Measurements from ENCODE around the gene CH25H.
"Not testable (repeated sequence)": the region's sequence is repeated elsewhere in the genome, so short reads cannot be mapped to it uniquely, and the experiment has no call there.

Gene CH25H

DNA sequence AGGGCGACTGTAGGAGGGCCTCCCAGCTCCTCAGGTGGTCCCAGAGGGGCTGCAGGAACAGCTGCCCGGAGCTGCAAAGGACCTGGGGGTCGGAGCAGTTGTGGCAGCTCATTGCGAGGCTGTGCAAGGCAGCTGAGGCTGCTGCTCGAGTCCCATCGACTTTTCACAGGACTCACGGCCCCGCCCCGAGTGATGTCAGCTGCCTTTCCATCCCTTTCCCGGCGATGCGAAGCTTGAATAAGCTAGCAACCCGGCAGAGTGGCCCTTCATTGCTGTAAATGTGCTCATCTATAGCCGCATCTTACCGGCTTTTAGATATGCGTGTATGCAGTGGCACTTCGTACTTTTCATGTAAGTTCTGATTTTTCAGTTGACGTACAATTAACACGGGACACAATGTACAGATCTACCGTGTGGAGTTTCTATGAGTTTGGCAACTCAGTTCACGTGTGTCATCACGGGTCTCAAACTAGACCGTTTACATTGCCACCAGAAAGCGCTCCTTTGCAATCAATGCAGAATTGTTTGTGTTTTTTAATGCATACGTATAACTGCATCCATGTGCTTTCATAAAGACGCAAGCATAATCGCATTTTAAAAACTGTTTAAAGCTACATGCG is at the start of gene CH25H:
TSS of gene CH25H (minus strand) at position 137 of the 620 bp plus-strand sequence. CDS start at position 112, 25 bp downstream.
- H3K9me3 Mint-ChIP-seq: no peaks in the 10 kb centered on the region
- H3K27me3 Mint-ChIP-seq: peaks cover 27% of the 10 kb centered on the region
- ATAC-seq (replicated peaks; ENCODE audit: extremely low read depth, poor library complexity, severe bottlenecking) (peak; percentile 47), DNase-seq (ENCODE audit: low spot score in 2 of 2) (no peak)
- peaks cover 10% of the 10 kb centered on the region for H3K4me1 Mint-ChIP-seq
- peak within 1 kb of the TSS; percentile 80 for H3K4me3 Mint-ChIP-seq
- H3K27ac Mint-ChIP-seq (ENCODE audit: low read depth): peak within 1 kb of the TSS; percentile 23
- no peaks in the 10 kb centered on the region for H3K36me3 Mint-ChIP-seq (ENCODE audit: insufficient read depth)

- peaks cover 25% of the 10 kb centered on the region for H3K27me3 Mint-ChIP-seq
- no peak overlapping the region for H3K4me3 Mint-ChIP-seq
- H3K36me3 Mint-ChIP-seq (ENCODE audit: insufficient read depth): peaks cover 7% of the 10 kb centered on the region
- H3K9me3 Mint-ChIP-seq: no peaks in the 10 kb centered on the region
- DNase-seq (ENCODE audit: low spot score in 2 of 2): no peak
- ATAC-seq (replicated peaks; ENCODE audit: extremely low read depth, poor library complexity, severe bottlenecking): no peak
- H3K27ac Mint-ChIP-seq (ENCODE audit: low read depth): no peak overlapping the region
- H3K4me1 Mint-ChIP-seq: no peaks in the 10 kb centered on the region
These were observed 49.2 kb upstream of the CH25H start for GRCh38 chr10:89256340-89256739.

DNA sequence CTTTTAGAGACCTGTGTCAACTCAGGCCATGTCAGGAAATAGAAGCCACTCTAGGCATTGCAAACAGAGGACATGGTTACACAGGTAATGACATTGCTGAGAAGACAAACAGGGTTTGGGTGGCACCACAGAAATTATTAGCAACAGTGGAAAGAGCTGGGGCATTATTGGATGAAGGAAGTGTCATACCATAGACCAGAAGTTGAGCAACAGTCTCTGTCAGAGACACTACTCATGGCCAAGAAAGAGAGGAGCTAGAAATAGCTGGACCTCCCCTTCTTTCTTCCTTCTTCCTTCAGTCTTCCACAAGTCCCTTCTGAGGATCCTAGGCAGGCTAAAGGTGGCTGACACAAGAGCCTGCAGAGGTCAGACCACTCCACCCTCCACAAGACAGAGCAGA is 48.7 kb upstream of the CH25H start:
- H3K36me3 Mint-ChIP-seq (ENCODE audit: insufficient read depth): peaks cover 11% of the 10 kb centered on the region
- H3K9me3 Mint-ChIP-seq: no peaks in the 10 kb centered on the region
- peaks cover 5% of the 10 kb centered on the region for H3K4me1 Mint-ChIP-seq
- peaks cover 25% of the 10 kb centered on the region for H3K27me3 Mint-ChIP-seq
- no peak for ATAC-seq (replicated peaks; ENCODE audit: extremely low read depth, poor library complexity, severe bottlenecking)
- no peak for DNase-seq (ENCODE audit: low spot score in 2 of 2)
- H3K4me3 Mint-ChIP-seq: no peak overlapping the region
- no peak overlapping the region for H3K27ac Mint-ChIP-seq (ENCODE audit: low read depth)

DNA sequence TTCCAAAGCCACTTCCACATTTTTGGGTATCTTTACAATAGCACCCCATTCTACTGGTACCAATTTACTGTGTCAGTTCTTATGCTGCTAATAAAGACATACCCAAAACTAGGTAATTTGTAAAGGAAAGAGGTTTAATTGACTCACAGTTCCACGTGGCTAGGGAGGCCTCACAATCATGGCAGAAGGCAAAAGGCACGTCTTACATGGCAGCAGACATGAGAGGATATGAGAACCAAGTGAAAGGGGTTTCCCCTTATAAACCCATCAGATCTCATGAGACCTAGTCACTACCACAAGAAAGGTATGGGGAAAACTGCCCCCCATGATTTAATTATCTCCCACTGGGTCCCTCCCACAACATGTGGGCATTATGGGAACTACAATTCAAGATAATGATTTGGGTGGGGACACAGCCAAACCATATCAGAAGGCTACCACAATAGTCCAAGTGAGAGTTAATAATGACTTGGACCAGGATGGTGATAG is 48.0 kb upstream of the CH25H start:
- Mint-ChIP-seq H3K4me1 (peaks cover 12% of the 10 kb centered on the region), H3K27me3 (peaks cover 25% of the 10 kb centered on the region)
- not testable (repeated sequence) for H3K9me3 Mint-ChIP-seq; ATAC-seq (replicated peaks; ENCODE audit: extremely low read depth, poor library complexity, severe bottlenecking); H3K27ac Mint-ChIP-seq (ENCODE audit: low read depth); DNase-seq (ENCODE audit: low spot score in 2 of 2); H3K4me3 Mint-ChIP-seq; H3K36me3 Mint-ChIP-seq (ENCODE audit: insufficient read depth)

- Mint-ChIP-seq H3K4me1 (peaks cover 20% of the 10 kb centered on the region), H3K4me3 (peak overlapping the region; percentile 90), H3K9me3 (no peaks in the 10 kb centered on the region), H3K36me3 (ENCODE audit: insufficient read depth) (peaks cover 8% of the 10 kb centered on the region), H3K27me3 (peaks cover 20% of the 10 kb centered on the region), H3K27ac (ENCODE audit: low read depth) (peak overlapping the region; percentile 84)
- DNase-seq (ENCODE audit: low spot score in 2 of 2): no peak
- ATAC-seq (replicated peaks; ENCODE audit: extremely low read depth, poor library complexity, severe bottlenecking): no peak
These were observed 45.1 kb upstream of the CH25H start for GRCh38 chr10:89252225-89252585.

DNA sequence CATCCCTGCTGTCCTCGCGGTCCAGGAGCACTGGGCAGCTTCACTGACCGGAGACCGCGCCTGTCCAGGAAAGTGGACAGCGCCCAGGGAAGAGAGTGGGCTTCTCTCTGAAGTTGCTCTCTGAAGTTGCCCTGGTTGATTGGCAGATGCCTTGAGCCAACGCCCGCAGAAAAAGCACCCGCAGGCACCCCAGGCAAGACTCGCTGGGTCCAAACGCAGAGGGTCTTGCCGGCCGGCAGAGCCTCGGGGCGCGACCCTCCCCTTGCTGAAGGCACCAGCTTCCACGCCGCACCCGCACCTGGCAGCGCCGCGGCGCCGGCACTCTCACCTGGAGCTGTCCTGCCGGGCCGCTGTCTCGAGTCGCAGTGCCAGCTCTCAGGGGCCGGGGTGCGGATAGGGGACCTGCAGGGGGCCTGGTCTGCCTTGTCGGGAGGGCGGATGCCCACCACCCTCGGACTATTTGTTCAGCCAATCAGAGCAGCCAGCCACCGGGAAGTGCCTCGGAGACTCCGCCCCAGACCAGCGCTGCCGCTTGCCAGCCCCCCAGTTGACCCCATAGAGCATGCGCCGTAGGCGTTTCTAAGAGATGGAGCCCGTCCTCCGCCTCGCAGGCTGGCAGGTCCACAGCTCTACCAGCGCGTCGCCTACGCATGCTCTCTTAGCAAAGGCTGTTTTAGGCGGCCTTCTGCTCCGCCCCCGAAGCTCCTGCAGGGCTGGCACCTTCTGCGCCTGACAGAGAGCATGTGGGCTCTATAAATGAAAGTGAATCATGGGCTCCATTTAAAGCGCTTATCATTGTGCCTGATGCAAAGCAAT is 44.5 kb upstream of the CH25H start, which contains the start of gene LIPA:
TSS of gene LIPA (minus strand) at position 367 of the 816 bp plus-strand sequence. CDS start 4,127 bp downstream, outside the sequence.
- Mint-ChIP-seq H3K4me1 (peaks cover 20% of the 10 kb centered on the region), H3K27me3 (peaks cover 14% of the 10 kb centered on the region), H3K9me3 (no peaks in the 10 kb centered on the region), H3K4me3 (peak within 1 kb of the TSS; percentile 90), H3K36me3 (ENCODE audit: insufficient read depth) (peaks cover 10% of the 10 kb centered on the region), H3K27ac (ENCODE audit: low read depth) (peak within 1 kb of the TSS; percentile 84)
- DNase-seq (ENCODE audit: low spot score in 2 of 2) (peak; percentile 86 to 94), ATAC-seq (replicated peaks; ENCODE audit: extremely low read depth, poor library complexity, severe bottlenecking) (peak; percentile 98)

- H3K4me3 Mint-ChIP-seq: peak overlapping the region; percentile 90
- peak overlapping the region; percentile 84 for H3K27ac Mint-ChIP-seq (ENCODE audit: low read depth)
- H3K9me3 Mint-ChIP-seq: no peaks in the 10 kb centered on the region
- H3K36me3 Mint-ChIP-seq (ENCODE audit: insufficient read depth): peaks cover 10% of the 10 kb centered on the region
- H3K4me1 Mint-ChIP-seq: peaks cover 20% of the 10 kb centered on the region
- DNase-seq (ENCODE audit: low spot score in 2 of 2) (no peak), ATAC-seq (replicated peaks; ENCODE audit: extremely low read depth, poor library complexity, severe bottlenecking) (no peak)
- peaks cover 11% of the 10 kb centered on the region for H3K27me3 Mint-ChIP-seq
These were observed 43.8 kb upstream of the CH25H start for GRCh38 chr10:89250865-89251408.

GRCh38 chr10:89248990-89249389 is 41.9 kb upstream of the CH25H start:
- DNase-seq (ENCODE audit: low spot score in 2 of 2) (no peak), ATAC-seq (replicated peaks; ENCODE audit: extremely low read depth, poor library complexity, severe bottlenecking) (no peak)
- Mint-ChIP-seq H3K27me3 (no peaks in the 10 kb centered on the region), H3K4me3 (peak overlapping the region; percentile 44), H3K36me3 (ENCODE audit: insufficient read depth) (peaks cover 15% of the 10 kb centered on the region), H3K27ac (ENCODE audit: low read depth) (peak overlapping the region; percentile 76), H3K9me3 (no peaks in the 10 kb centered on the region), H3K4me1 (peaks cover 20% of the 10 kb centered on the region)

GRCh38 chr10:89247623-89248022 is 40.5 kb upstream of the CH25H start:
- ATAC-seq (replicated peaks; ENCODE audit: extremely low read depth, poor library complexity, severe bottlenecking); H3K9me3 Mint-ChIP-seq; DNase-seq (ENCODE audit: low spot score in 2 of 2); H3K27me3 Mint-ChIP-seq; H3K4me3 Mint-ChIP-seq; H3K27ac Mint-ChIP-seq (ENCODE audit: low read depth): not testable (repeated sequence)
- peaks cover 26% of the 10 kb centered on the region for H3K4me1 Mint-ChIP-seq
- H3K36me3 Mint-ChIP-seq (ENCODE audit: insufficient read depth): peaks cover 15% of the 10 kb centered on the region

DNA sequence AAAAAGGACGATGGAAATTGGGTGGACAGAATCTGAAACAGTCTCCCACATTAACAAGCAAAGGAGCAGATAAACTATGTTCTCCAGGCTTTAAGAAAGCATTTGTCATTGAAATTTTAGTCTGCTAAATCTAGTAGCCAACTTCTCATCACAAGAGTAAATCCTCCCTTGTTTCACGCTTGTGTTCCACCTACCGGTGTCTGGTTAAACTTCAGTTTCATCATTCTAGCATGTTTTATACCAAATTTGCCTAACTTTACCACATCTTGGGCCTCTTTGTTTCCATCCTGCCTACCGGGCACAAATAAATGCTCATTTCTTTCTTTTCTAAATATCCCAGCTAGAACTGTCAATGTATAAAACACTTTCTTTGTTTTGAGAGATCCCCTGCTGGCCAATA is 38.7 kb upstream of the CH25H start:
- ATAC-seq (replicated peaks; ENCODE audit: extremely low read depth, poor library complexity, severe bottlenecking): no peak

GRCh38 chr10:89242840-89243568 is 35.9 kb upstream of the CH25H start:
- DNase-seq (ENCODE audit: low spot score in 2 of 2): no peak
- no peaks in the 10 kb centered on the region for H3K9me3 Mint-ChIP-seq
- H3K4me3 Mint-ChIP-seq: no peak overlapping the region
- no peak overlapping the region for H3K27ac Mint-ChIP-seq (ENCODE audit: low read depth)
- no peak for ATAC-seq (replicated peaks; ENCODE audit: extremely low read depth, poor library complexity, severe bottlenecking)
- H3K27me3 Mint-ChIP-seq: no peaks in the 10 kb centered on the region
- H3K36me3 Mint-ChIP-seq (ENCODE audit: insufficient read depth): peaks cover 14% of the 10 kb centered on the region
- H3K4me1 Mint-ChIP-seq: peaks cover 18% of the 10 kb centered on the region

More for the DNA sequence above, 38.7 kb upstream of the CH25H start:
- Mint-ChIP-seq H3K9me3 (no peaks in the 10 kb centered on the region), H3K4me3 (no peak overlapping the region), H3K27me3 (no peaks in the 10 kb centered on the region), H3K36me3 (ENCODE audit: insufficient read depth) (peaks cover 7% of the 10 kb centered on the region), H3K27ac (ENCODE audit: low read depth) (no peak overlapping the region), H3K4me1 (peaks cover 25% of the 10 kb centered on the region)
- DNase-seq (ENCODE audit: low spot score in 2 of 2): no peak

GRCh38 chr10:89242345-89242684 is 35.2 kb upstream of the CH25H start:
- H3K4me1 Mint-ChIP-seq: peaks cover 18% of the 10 kb centered on the region
- no peak overlapping the region for H3K4me3 Mint-ChIP-seq
- no peak for DNase-seq (ENCODE audit: low spot score in 2 of 2)
- ATAC-seq (replicated peaks; ENCODE audit: extremely low read depth, poor library complexity, severe bottlenecking): no peak
- H3K27ac Mint-ChIP-seq (ENCODE audit: low read depth): no peak overlapping the region
- peaks cover 18% of the 10 kb centered on the region for H3K36me3 Mint-ChIP-seq (ENCODE audit: insufficient read depth)
- H3K9me3 Mint-ChIP-seq: no peaks in the 10 kb centered on the region
- H3K27me3 Mint-ChIP-seq: no peaks in the 10 kb centered on the region
